Type B pancreatic cell (in vitro differentiated cells): Measurements from ENCODE around the gene IRF2BPL. TPM values are rescaled to one million over a fixed set of nuclear protein-coding genes. Genes with fewer than 3 reads are reported as not detected.

Source experiments
- DNase-seq: peaks from one replicate; pipeline ENCODE4 v3.0.0; 2021; ENCODE audit warnings: mixed read lengths; ENCODE audit not compliant: unreplicated experiment; ENCODE audit errors: extremely low spot score
- H3K27ac Mint-ChIP-seq: 2 replicates; pipeline ENCODE4 v1.8.0; 2021; ENCODE audit warnings: mild to moderate bottlenecking, mixed read lengths
- H3K27me3 Mint-ChIP-seq: 2 replicates; pipeline ENCODE4 v1.8.0; 2021; ENCODE audit warnings: mixed read lengths
- H3K36me3 Mint-ChIP-seq: 2 replicates; pipeline ENCODE4 v1.8.0; 2021; ENCODE audit warnings: mixed read lengths
- H3K4me1 Mint-ChIP-seq: one replicate; pipeline ENCODE4 v1.8.0; 2021; ENCODE audit warnings: mixed read lengths; ENCODE audit not compliant: unreplicated experiment
- H3K4me3 Mint-ChIP-seq: 2 replicates; pipeline ENCODE4 v1.8.0; 2021; ENCODE audit warnings: mild to moderate bottlenecking, mixed read lengths
- H3K9me3 Mint-ChIP-seq: 2 replicates; pipeline ENCODE4 v1.8.0; 2021; ENCODE audit warnings: mixed read lengths
- total RNA-seq: library from RNA; stranded (reverse); gene quantifications from 2 replicates; pipeline ENCODE4 v1.2.1, GENCODE V29; 2021; ENCODE audit warnings: low replicate concordance
- TF ChIP-seq, protein P1 (sequence below): fragments of 200-600 bp; sonication (generic); conservative IDR thresholded peaks from 2 replicates; pipeline ENCODE4 v1.5.0; 2021; ENCODE audit warnings: antibody characterized with exemption, mild to moderate bottlenecking

IRF2BPL gene
- total RNA-seq, 1 donor from 2014 or later, result 59.7 TPM

DNA sequence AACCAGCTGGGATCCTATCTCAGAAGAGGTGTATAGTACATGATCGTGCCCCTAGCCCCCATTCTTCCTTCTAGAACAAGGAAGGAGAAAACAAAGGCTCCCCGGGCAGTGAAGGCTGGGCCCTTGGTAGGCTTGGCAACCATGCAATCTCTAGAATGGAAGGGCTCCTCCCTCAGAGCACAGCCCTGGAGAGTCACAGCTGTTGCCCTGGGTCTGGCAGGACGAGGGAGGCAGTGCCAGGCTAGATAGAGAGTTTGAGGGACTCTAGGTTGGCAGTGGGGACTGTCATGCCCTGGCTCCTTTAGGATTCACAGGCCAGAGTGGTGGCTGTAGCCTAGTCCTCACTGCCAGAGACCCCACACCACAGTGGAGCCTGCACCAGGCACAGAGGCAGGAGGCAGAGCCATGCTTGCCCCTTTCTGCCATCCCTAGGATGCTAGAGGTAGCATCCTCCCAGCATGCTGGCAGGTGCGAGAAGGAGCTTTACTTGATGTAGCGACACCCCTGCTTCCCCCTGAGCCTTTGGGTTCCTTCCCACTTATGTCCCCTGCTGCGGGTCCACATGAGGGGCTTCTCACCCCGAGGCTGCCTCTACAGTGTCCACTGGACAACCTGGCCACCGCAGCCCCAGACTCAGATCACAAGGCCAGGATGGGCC is 36.1 kb upstream of the IRF2BPL start:
- no peak for DNase-seq
- Mint-ChIP-seq H3K4me1 (peaks cover 17% of the 10 kb centered on the region), H3K4me3 (no peak overlapping the region), H3K27me3 (no peaks in the 10 kb centered on the region), H3K9me3 (no peaks in the 10 kb centered on the region), H3K36me3 (no peaks in the 10 kb centered on the region), H3K27ac (no peak overlapping the region)
- TF ChIP-seq, protein P1, sequence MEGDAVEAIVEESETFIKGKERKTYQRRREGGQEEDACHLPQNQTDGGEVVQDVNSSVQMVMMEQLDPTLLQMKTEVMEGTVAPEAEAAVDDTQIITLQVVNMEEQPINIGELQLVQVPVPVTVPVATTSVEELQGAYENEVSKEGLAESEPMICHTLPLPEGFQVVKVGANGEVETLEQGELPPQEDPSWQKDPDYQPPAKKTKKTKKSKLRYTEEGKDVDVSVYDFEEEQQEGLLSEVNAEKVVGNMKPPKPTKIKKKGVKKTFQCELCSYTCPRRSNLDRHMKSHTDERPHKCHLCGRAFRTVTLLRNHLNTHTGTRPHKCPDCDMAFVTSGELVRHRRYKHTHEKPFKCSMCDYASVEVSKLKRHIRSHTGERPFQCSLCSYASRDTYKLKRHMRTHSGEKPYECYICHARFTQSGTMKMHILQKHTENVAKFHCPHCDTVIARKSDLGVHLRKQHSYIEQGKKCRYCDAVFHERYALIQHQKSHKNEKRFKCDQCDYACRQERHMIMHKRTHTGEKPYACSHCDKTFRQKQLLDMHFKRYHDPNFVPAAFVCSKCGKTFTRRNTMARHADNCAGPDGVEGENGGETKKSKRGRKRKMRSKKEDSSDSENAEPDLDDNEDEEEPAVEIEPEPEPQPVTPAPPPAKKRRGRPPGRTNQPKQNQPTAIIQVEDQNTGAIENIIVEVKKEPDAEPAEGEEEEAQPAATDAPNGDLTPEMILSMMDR, result no peak

DNA sequence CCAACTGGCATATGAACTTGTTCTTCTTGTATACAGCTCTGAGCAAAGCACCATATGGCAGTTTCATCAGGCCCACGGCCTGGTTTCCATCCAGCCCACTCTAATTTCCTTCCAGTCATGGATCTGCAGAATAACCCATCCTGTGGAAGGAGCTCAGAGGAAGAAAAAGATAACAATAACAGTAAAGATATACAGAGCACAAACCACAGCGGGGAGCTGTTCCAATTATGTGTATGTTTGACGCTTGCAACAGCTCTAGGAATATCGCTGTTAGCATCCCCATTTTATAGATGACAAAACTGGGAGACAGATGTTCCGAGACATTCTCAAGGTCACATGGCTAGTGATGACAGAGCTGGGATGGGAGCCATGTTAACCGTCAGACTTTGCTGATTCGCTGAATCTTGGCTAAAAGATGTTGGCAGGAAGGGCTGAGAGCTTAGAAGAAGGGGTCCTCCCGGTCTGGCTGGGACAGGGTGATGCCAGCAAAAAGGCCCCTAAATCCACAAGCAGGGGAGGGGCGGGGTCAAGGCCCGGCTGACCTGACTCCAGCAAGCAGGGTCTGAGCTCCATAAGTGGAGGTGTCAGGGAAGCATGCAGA is 35.2 kb upstream of the IRF2BPL start:
- H3K36me3 Mint-ChIP-seq, result no peaks in the 10 kb centered on the region
- DNase-seq, result no peak
- no peak overlapping the region for H3K27ac Mint-ChIP-seq
- H3K4me3 Mint-ChIP-seq, result no peak overlapping the region
- H3K4me1 Mint-ChIP-seq, result peaks cover 26% of the 10 kb centered on the region
- TF ChIP-seq, protein P1, result no peak
- H3K27me3 Mint-ChIP-seq, result no peaks in the 10 kb centered on the region
- H3K9me3 Mint-ChIP-seq, result no peaks in the 10 kb centered on the region

DNA sequence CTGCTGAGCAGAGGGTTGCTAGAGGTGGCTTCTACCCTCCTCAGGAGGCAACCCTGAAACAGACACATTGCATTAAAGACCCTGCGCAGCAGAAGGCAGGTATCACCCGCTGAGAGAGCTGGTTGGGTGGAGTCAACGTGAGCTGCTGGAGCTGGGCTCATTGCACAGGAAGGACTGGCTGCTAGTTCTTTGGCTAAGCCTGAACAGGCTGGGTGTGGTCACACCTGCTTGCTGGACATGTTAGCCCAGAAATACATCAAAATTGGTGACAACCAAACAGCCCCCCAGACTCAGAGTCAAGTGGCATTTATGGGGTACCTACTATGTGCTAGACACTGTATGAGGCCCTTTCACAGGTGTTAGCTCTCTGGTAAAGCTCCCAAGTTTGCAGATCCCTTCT is 33.8 kb upstream of the IRF2BPL start:
- Mint-ChIP-seq H3K4me1 (peaks cover 28% of the 10 kb centered on the region), H3K36me3 (no peaks in the 10 kb centered on the region), H3K27me3 (no peaks in the 10 kb centered on the region), H3K27ac (no peak overlapping the region), H3K4me3 (no peak overlapping the region), H3K9me3 (no peaks in the 10 kb centered on the region)
- DNase-seq, result no peak
- TF ChIP-seq, protein P1, result no peak

DNA sequence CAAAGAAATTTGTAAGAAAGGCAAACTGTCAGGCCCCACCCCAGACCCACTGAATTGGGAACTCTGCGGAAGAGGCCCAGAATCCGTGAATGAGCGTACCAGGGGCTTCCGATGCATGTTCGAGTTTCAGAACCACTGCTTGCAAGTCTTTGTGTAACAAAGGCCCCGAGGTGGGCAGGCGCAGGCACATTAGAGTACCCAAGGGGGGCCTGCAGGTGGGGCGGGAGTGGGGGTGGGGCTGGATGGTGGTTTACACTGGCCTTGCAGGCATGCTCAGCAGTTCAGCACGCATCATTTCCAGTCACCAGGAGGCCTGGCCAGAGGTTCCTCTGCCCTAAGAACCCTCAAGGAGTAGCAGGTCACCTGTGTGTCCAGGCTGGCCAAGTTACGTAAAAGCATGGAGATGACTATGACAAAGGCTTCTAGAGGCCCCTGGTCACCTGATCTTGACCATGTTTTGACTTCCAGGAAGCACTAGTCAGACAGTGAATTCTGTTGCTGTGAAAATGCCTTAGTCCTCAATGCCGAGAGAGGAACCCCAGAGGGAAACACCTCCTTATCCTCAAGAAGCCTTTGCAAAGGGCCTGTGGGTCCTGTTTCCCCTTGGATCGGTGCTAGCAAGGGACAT is 33.2 kb upstream of the IRF2BPL start:
- no peaks in the 10 kb centered on the region for H3K36me3 Mint-ChIP-seq
- H3K4me3 Mint-ChIP-seq, result no peak overlapping the region
- H3K27me3 Mint-ChIP-seq, result no peaks in the 10 kb centered on the region
- no peak for DNase-seq
- no peaks in the 10 kb centered on the region for H3K9me3 Mint-ChIP-seq
- peaks cover 28% of the 10 kb centered on the region for H3K4me1 Mint-ChIP-seq
- TF ChIP-seq, protein P1, result no peak
- no peak overlapping the region for H3K27ac Mint-ChIP-seq

DNA sequence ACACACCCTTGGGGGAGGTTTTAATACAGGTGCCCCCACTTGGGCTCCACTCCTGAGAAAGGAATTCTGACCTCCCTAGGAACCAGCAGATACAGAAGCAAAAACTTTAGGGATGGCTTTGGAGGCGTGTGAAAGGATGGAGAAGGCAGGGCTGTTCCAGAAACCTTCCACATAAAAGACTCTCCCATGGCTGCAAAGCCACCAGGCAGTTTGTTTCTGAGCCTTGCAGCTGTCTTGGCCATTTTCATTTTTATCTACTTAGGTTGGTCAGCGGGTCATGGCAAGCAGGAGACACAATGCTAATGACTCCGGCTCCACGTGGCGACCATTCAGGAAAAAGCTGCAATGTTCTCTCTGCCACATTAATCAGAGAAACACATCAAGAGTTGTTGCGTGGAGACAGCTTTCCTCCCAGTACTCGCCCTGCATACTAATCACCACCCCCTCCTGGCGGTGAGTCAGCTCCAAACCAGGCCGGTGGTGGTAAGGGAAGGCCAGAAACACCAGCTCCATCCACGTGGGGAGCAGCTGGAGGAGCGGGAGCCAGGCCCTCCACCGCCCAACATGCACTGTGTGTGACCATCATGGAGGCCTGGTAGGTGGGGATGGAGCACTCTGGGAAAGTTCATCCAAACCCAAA is 30.9 kb upstream of the IRF2BPL start:
- Mint-ChIP-seq H3K4me3 (no peak overlapping the region), H3K4me1 (peaks cover 17% of the 10 kb centered on the region), H3K9me3 (no peaks in the 10 kb centered on the region), H3K36me3 (no peaks in the 10 kb centered on the region), H3K27ac (peak overlapping the region; percentile 44), H3K27me3 (no peaks in the 10 kb centered on the region)
- TF ChIP-seq, protein P1, result peak; percentile 69
- DNase-seq, result no peak
